GM18907 (cell line): ENCODE measurements around the gene SV2B.
"Not testable (repeated sequence)": the region's sequence is repeated elsewhere in the genome, so short reads cannot be mapped to it uniquely, and the experiment has no call there.

Experiments used
- ATAC-seq: cut with Tn5 transposase; IDR thresholded peaks from one replicate; pipeline ENCODE4 v1.9.1; 2021; ENCODE audit warnings: mild to moderate bottlenecking, moderate library complexity; ENCODE audit not compliant: unreplicated experiment

Gene SV2B

DNA sequence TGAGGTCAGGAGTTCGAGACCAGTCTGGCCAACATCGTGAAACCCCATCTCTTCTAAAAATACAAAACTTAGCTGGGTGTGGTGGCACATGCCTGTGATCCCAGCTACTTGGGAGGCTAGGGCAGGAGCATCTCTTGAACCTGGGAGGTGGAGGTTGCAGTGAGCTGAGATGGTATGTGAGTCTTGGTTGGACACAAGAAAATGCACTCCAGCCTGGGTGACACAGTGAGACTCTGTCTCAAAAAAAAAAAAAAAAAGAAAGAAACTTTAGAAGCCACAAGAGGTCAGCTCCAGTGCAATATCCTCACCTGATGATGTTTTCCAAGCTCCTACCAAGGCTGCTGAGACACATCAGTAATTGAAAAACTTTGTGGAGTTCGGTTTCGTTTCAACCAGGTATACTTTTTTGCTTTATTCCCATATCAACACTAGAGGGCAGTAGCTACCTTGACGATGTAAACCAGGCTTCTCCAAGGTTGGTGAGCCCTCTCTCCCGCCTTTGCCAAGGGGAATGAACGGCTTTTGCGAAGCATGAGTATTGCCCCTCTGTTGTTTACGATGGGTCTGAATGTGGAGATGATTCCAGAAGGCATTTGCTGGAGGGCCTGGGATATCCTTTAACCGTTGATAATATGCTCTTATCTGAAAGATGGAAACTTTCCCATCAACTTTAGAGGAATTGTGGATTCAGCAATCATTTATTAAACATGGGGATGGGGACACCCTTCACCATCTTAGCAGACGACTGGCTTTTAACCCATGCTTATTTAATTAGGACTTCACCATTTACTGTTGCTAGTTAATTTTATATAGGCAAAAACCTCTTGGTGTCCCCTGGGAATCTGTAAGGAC is 202.8 kb downstream of the SV2B start:
- peak; percentile 62 for ATAC-seq

DNA sequence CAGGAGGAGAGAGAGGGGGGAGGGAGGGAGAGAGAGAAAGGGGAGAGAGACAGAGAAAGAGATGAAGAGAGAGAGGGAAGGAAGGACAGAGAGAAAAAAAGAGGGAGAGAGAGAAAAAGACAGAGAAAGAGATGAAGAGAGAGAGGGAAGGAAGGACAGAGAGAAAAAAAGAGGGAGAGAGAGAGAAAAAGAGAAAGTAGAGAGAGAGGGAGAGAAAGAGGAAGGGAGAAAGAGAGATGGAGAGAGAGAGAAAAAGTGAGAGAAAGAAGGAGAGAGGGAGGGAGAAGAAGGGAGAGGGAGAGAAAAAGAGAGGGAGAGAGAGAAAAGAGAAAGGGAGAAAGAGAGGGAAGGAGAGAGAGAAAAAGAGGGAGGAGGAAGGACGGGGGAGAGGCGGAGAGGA is 204.2 kb downstream of the SV2B start:
- ATAC-seq = no peak

DNA sequence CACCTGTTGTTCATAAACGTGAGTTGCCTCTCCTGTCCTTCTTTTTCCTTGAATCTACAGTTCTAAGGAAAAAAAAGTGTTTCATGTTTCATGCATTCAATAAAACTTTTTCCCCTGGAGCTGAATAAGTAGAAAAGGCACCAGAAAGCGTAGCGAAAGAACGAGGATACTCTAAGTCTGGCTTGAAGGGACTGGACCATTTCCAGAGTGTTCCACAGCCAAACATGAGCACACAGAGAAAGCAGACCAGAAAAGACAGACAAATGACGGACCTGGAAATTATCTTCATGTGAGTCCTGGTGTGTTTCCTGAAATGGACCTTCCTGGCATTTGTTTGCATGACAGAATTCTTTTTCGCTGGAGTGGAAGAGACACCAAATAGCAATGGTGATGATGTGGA is 204.7 kb downstream of the SV2B start:
- ATAC-seq = no peak

DNA sequence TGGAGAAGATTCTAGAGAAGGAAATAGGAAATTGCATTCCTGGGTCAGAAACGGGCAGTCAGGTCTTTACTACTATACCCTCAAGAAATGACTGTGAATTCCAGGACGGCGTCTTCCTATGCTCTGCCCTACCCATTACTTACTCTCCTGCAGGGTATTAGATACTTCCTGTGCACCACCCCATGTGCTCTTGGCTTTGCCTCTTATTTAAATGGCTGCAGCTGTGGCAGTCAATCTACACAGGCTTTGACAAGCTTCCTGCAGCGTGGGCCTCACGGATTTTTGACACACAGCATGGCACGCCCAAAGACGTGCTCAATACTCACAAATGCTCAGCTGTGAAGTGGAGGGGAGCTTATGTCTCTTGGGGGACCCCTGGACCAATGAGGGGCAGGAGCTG is 206.1 kb downstream of the SV2B start:
- ATAC-seq = no peak

DNA sequence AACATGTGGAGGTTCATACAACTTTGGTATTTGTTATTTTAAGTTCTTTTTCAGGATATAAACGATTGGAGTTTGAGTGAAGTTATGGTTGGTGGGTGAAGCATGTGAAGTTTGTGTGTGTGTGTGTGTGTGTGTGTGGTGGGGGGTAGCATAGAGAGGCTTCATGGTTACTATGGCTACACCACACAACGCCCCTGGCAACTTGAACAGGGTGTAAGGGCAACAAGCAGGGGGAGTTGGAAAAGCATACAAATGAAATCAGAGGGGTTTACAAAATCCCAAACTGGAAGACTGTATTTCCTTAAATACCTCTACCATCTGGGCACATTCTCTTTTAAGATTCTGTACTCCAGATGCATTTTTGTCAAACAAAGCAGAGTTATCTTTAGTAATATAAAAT is 207.5 kb downstream of the SV2B start:
- no peak for ATAC-seq

DNA sequence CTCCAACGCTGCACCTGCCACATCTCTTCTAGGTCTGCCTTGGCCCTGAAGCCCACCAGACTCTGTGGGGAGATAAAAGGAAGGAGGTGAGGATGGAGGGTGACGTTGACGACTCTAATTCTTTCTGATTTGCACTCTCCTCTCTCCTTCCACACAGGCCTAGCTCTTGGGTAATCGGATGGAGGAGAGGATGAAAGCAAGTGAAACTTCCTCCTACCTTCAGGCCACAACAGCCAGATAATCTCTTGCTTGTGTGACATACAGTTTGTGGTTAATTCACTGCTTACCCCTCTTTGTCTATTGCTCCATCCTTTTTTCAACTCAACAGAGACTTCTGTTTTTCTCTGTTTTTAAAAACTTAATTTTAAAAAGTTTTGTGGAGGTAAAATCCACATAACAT is 208.1 kb downstream of the SV2B start:
- ATAC-seq = no peak

DNA sequence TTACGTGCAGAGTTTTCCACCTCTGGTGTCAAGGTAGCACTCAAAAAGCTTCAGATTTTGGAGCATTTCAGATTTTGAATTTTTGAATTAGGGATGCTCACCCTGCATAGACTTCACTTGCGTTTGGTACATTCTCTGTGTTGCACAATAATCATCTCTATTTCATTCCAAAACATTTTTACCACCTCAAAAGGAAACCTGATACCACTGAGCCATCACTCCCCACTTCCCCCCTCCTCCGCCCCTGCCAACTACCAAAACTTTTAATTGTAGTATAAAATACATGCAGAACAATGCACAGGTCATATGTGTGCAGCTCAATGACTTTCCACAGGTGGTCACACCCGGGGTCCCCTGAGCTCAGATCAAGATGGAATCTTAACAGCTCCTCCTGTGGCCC is 208.8 kb downstream of the SV2B start:
- no peak for ATAC-seq

DNA sequence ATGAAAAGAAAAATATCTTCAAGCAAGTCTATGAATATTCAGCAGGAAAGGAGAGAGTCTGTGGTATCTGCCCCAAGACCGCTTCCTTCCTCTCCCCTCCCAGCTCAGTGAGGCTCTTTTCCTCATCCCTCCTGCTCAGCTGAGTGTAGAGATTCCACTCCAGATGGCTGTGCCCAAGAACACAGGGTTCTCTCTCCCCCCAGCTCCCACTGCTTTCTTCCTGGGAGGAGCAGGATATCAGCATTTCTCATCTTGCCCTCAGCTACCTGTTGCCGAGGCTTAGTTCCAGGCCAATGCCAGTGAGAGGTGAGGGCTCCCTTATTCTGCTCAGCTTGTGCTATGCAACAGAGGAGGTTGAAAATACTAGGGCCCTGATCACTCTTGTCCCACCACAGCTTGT is 211.9 kb downstream of the SV2B start:
- no peak for ATAC-seq

DNA sequence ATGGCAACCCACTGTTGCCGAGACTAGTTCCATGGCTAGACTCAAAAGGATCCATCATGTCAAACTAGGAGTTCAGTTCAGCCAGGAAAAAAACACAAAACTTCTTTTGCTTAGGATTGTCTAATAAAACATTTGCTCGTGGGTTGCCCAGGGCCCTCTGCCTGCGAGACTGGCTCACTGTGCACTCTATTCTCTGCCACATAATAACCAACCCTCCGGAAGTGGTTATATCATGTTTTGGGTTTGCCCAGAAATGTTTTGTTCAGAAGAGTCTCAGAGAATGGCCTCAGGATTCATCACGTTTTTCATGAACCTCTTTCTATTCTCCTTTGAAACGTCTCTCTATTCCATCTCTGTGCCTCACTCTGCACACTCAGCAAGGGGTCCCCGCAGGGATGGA is 216.1 kb downstream of the SV2B start:
- no peak for ATAC-seq

DNA sequence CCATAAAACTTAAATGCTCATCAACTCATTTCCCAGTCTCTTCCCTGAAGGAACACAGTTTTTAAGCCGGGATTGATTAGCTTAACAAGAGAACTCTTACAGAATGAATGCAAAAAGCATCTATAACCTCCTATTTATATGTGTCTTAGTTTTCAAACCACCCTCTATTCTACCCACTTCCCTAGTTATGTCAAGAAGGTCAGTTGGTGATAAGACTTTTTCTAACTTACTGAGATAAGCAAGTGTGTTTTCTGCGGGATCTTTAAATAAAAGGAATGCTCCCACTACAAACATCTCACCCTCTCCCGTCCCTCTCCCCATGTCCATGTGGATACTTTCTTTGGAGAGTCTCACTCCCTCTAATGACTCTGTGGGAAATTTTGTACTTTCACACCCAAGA is 218.5 kb downstream of the SV2B start:
- ATAC-seq = no peak

DNA sequence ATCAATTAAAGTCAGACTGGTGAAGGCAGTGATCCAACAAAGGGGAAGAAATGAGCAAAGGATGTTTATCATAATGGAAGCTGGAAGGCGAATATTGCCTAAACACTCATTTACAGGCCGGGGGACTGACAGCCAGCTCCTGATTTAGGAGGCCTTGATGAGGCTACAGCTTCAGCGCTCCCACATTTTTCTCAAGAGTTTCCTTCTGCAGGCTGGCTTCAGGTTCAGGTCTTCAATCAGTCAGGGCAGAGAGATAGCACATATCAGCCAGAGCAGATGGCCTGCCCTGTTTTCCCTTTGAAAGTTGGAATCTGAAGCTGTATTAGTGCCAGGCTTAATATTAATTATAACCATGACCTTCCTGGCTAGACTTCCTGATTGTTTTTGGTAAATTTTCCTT is 218.9 kb downstream of the SV2B start:
- ATAC-seq = no peak

DNA sequence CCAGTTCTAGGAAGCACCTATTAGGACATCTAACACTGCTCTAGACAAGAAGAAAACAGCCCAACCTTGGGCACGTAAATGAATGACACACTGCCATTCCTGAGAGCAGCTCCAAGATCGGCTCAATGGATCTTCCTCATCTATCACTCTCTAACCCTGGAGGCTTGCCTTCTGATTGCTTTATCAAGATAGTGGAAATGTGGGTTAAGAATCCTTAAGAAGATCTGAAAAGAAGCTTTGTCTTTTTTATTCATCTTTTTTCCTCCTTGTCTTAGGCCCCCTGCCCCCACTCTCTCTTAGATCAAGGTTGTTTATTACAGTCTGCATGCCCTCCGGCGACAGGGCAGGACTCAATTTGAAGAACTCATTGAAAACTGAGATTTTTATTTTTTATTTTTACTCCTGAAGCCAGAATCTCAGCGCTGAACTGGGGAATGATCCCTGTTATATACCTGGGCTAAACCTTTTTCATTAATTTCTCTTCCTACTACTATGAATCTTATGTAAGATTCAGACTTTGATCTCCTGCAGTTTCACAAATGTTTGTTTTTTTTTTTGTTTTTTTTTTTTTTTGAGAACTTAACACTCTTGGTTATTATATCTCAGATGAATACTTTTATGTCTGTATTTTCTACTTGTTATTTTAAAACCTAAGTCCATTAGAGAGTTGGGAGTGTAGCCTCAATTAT is 219.5 kb downstream of the SV2B start:
- ATAC-seq = no peak

DNA sequence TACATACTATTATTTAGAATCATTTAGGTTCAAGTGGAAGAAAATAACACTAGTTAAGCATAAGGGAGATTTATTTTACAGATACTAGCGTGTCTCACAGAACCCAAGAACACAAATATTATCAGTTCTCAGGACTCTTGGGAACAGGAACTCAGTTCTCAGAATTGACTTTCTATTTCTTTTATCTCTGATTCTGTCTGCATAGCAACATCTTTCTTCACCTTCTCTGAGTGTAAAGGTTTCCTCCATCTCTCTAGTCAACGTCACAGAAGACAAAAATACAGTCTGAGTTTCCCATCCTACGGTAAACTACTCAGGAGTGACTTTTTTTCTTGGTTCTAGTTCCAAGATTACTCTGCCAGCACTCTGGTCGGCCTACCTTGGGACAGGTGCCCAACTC is 220.0 kb downstream of the SV2B start:
- no peak for ATAC-seq

DNA sequence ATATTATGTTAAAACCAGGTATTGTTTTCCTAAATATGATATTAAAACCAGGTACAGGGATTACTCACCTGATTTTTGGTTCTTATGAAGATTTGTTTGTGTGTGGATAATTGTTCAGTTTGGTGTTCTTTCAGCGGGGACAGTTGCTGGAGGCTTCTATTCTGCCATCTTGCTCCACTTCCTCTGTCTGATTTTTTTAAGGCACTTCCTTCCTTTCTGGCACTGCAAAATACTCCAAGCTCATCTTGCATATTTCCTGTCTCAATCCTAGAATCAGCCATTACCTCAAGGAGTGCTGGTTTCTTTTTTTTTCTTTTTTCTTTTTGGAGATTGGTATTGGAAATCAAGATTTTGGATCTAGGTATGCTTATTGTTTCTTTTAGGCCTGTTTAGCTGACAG is 229.9 kb downstream of the SV2B start:
- ATAC-seq = no peak

DNA sequence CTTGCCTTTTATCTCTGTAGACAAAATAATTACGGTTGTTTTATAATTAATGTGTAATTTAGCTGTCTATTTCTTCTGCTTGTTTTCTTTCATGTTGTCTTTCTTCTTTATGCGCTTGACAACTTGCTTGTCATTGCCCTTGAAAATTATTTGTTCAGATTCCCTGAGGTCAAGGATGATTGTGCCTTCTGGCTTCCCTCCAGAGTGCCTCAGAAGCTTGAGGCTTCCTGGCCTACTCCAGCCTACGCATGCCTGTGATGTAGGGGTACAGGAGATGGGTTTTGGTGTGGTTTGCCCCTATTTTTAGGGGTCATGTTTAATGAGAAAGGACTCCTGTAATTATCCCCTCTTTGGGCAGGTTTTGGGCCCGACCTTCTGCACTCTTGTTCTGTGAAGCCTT is 231.5 kb downstream of the SV2B start:
- ATAC-seq = no peak

DNA sequence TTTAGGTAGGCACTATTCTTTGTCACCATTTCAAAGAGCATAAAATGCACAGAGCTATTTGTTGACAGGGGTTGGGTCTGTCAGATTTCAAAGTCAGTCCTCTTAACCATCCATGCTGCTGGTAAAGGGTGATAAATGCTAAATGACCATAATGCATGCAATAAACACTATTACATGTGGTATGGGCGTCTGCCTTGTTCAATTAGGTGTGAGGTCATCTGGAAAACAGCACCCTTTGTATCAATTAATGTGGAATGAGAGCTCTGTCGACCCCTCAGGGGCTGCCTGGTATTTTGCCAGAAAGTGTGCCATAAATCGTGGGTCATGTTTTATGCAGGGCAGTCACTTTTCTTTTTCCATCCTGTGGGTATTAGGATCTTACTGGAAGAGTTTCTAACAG is 235.6 kb downstream of the SV2B start:
- no peak for ATAC-seq

DNA sequence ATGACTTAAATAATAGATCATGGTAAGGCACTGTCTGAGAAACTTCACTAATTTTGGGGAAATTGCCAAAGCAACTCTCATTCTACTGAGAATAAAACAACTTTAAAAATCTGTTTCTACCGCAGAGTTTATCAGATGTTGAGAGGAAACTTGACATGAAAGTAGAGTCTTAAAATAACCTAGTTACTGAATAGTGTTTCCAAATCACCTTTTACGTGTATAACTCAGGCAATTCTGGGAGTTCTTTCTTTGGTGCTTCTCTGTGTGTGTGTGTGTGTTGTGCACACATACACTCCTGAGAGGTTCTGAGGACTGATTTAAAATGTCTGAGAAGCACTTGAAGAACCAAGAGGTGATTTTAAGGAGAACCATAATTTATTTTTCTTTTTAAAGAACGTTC is 236.6 kb downstream of the SV2B start:
- no peak for ATAC-seq

DNA sequence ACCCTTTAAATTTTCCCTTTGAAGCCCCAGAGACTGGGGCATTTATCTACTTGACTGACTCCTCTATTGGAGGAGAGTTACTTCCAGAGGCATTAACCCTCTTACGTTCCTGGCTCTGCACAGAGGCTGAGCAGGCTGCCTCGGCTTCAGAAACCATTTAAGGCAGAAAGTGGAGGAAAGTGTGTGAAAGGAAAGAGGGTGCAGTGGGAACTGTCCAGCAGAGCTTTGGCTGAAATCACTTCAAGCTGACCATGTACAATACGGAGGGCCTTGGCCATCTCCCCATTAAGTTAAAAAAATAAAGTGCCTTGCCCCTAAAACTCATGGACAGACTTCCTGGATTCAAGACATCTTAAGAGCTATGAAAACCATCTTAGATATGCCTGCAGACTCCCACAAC is 238.7 kb downstream of the SV2B start:
- no peak for ATAC-seq

DNA sequence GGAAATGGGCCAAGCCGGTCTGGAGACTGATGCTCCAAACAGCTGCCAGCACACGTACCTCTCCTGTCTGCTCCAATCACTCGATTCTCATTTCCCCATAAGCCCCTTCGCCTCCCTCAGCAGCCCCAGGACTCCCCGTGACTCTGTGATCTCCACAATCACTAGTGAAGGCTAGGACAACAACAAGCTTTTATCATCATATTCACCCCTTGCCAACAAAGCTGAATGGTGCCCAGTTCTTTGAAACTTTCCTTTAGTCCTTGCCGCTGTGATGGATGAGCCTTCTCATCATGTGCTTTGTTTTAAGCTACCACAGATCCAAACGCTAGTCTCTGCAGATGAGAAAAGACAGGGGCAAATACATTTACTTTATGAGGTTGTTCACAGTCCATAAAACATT is 242.0 kb downstream of the SV2B start:
- no peak for ATAC-seq

DNA sequence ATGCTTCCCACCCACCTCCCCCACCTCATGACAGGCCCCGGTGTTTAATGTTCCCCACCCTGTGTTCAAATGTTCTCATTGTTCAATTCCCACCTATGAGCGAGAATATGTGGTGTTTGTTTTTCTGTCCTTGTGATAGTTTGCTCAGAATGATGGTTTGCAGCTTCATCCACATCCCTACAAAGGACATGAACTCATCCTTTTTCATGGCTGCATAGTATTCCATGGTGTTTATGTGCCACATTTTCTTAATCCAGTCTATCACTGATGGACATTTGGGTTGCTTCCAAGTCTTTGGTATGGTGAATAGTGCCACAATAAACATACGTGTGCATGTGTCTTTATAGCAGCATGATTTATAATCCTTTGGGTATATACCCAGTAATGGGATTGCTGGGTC is 244.9 kb downstream of the SV2B start:
- not testable (repeated sequence) for ATAC-seq

DNA sequence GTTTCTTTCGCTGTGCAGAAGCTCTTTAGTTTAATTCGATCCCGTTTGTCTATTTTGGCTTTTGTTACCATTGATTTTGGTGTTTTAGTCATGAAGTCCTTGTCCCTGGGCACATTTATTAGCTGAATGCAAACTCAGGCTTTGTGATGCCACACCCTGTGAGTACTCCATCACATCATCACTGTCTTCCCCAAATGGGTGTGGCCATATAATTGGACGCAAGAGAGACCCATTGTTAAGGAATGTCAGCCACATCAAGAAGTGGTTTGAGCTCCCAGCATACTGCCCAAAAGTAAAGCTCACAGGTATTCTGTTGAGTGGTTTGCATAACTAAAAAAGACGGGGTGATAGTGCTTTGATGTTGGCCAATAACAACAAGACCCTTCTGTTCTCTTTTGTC is 245.7 kb downstream of the SV2B start:
- ATAC-seq = no peak

DNA sequence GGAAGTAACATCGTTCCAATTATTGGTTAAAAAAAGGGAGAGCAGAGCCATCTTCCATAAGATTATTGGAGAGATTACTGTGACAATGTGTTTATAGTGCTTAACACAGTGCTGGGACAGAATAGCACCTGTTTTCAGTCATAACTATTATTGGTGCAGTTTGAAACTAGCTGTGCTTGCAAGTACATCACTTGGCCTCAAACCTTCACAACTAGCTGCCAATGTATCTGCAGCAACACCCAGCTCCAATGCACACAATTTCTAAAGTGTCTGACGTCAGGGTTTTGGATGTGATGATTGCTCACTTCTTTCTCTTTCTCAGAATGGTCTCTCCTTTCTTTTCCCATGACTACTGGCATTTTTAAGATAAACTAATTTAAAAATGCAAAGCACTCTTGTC is 246.2 kb downstream of the SV2B start:
- ATAC-seq = no peak
